Glutamatergic neuron (in vitro differentiated cells): Measurements from ENCODE around the gene VWA5B2. TPM values are rescaled to one million over a fixed set of nuclear protein-coding genes. Genes with fewer than 3 reads are reported as not detected.
A peak's percentile ranks its signal among the peaks of the same experiment; 100 is the strongest.

Experiments
- DNase-seq: peaks from one replicate; pipeline ENCODE4 v3.0.0; 2022
- H3K27ac Mint-ChIP-seq: one replicate; pipeline ENCODE4 v1.8.0; 2020; ENCODE audit warnings: mild to moderate bottlenecking, mixed read lengths, inconsistent platforms; ENCODE audit not compliant: unreplicated experiment
- H3K27me3 Mint-ChIP-seq: one replicate; pipeline ENCODE4 v1.8.0; 2020; ENCODE audit warnings: mild to moderate bottlenecking, moderate library complexity, mixed read lengths, inconsistent platforms; ENCODE audit not compliant: unreplicated experiment
- H3K36me3 Mint-ChIP-seq: one replicate; pipeline ENCODE4 v1.8.0; 2020; ENCODE audit warnings: mild to moderate bottlenecking, mixed read lengths, inconsistent platforms; ENCODE audit not compliant: unreplicated experiment
- H3K4me1 Mint-ChIP-seq: one replicate; pipeline ENCODE4 v1.8.0; 2020; ENCODE audit warnings: mild to moderate bottlenecking, low read depth, mixed read lengths, inconsistent platforms; ENCODE audit not compliant: unreplicated experiment
- H3K4me3 Mint-ChIP-seq: one replicate; pipeline ENCODE4 v1.8.0; 2020; ENCODE audit warnings: mild to moderate bottlenecking, mixed read lengths, inconsistent platforms; ENCODE audit not compliant: unreplicated experiment
- H3K9me3 Mint-ChIP-seq: one replicate; pipeline ENCODE4 v1.8.0; 2020; ENCODE audit warnings: mild to moderate bottlenecking, moderate library complexity, mixed read lengths, inconsistent platforms; ENCODE audit not compliant: unreplicated experiment
- CTCF ChIP-seq: fragments of 200-600 bp; sonication (generic); IDR thresholded peaks from one replicate; pipeline ENCODE4 v1.5.0; 2021; ENCODE audit not compliant: partially characterized antibody, unreplicated experiment
- total RNA-seq: library from RNA; stranded (reverse); fragmentation: NEBNext Ultra II Directional; extraction: Animal tissue kit (Norgen Biotek cat#: 25700); gene quantifications from one replicate; pipeline ENCODE4 v1.2.1, GENCODE V29; 2021; ENCODE audit not compliant: unreplicated experiment

The VWA5B2 gene
- total RNA-seq, 1 donor from 2014 or later, result 56.5 TPM

- TF ChIP-seq CTCF, result no peak
- Mint-ChIP-seq H3K9me3 (peaks cover 9% of the 10 kb centered on the region), H3K4me1 (peaks cover 13% of the 10 kb centered on the region), H3K4me3 (peak overlapping the region; percentile 99), H3K27ac (peak overlapping the region; percentile 96), H3K36me3 (peaks cover 4% of the 10 kb centered on the region), H3K27me3 (peaks cover 3% of the 10 kb centered on the region)
- DNase-seq, result peak; percentile 100
Observed at GRCh38 chr3:184185461-184186183, 43.8 kb upstream of the VWA5B2 start.

- Mint-ChIP-seq H3K9me3 (peaks cover 9% of the 10 kb centered on the region), H3K4me3 (peak within 1 kb of the TSS; percentile 99), H3K27ac (peak within 1 kb of the TSS; percentile 96), H3K4me1 (peaks cover 13% of the 10 kb centered on the region), H3K27me3 (peaks cover 3% of the 10 kb centered on the region), H3K36me3 (peaks cover 4% of the 10 kb centered on the region)
- no peak for TF ChIP-seq CTCF
- DNase-seq, result no peak
Observed at GRCh38 chr3:184186184-184186901, 43.0 kb upstream of the VWA5B2 start, which contains the start of gene ABCF3. ABCF3 (plus strand) TSS chr3:184186199; CDS start chr3:184186208, 9 bp downstream.

GRCh38 chr3:184186902-184187207, 42.5 kb upstream of the VWA5B2 start:
- Mint-ChIP-seq H3K4me3 (peak overlapping the region; percentile 99), H3K9me3 (peaks cover 9% of the 10 kb centered on the region), H3K4me1 (peaks cover 13% of the 10 kb centered on the region), H3K27me3 (peaks cover 3% of the 10 kb centered on the region), H3K27ac (peak overlapping the region; percentile 87), H3K36me3 (peaks cover 4% of the 10 kb centered on the region)
- no peak for DNase-seq
- no peak for TF ChIP-seq CTCF

- TF ChIP-seq CTCF, result no peak
- Mint-ChIP-seq H3K27me3 (peaks cover 3% of the 10 kb centered on the region), H3K9me3 (peaks cover 9% of the 10 kb centered on the region), H3K4me1 (peaks cover 13% of the 10 kb centered on the region), H3K36me3 (peaks cover 4% of the 10 kb centered on the region), H3K27ac (no peak overlapping the region), H3K4me3 (peak overlapping the region; percentile 14)
- DNase-seq, result no peak
Observed at GRCh38 chr3:184188080-184188479, 41.3 kb upstream of the VWA5B2 start.

- Mint-ChIP-seq H3K4me1 (peaks cover 13% of the 10 kb centered on the region), H3K27me3 (peaks cover 2% of the 10 kb centered on the region), H3K27ac (no peak overlapping the region), H3K36me3 (peaks cover 7% of the 10 kb centered on the region), H3K4me3 (no peak overlapping the region), H3K9me3 (peaks cover 6% of the 10 kb centered on the region)
- TF ChIP-seq CTCF, result no peak
- DNase-seq, result no peak
Observed at GRCh38 chr3:184189421-184189820, 40.0 kb upstream of the VWA5B2 start.
